Naive thymus-derived CD4-positive, alpha-beta T cell (primary cell): ENCODE measurements around the gene DCHS1. TPM values are rescaled to one million over a fixed set of nuclear protein-coding genes. Genes with fewer than 3 reads are reported as not detected.
"Not testable (repeated sequence)": the region's sequence is repeated elsewhere in the genome, so short reads cannot be mapped to it uniquely, and the experiment has no call there.

Experiments
- ATAC-seq: fragments of 150-1000 bp; cut with Tn5 transposase; 2 replicates; pipeline ENCODE4 v1.10.0; 2021; ENCODE audit warnings: mild to moderate bottlenecking, moderate library complexity
- CTCF ChIA-PET: fragments of 350-600 bp; sonication (Branson Sonifier 250); formaldehyde crosslinking; loops from one replicate; lab custom pipeline; 2021; ENCODE audit warnings: antibody characterized with exemption; lab: Charles Lee
- POLR2A ChIA-PET: fragments of 350-600 bp; sonication (Branson Sonifier 250); formaldehyde crosslinking; loops from one replicate; lab custom pipeline; 2021; ENCODE audit warnings: antibody characterized with exemption, inconsistent platforms; lab: Charles Lee
- DNase-seq, 9 donors: peaks; one replicate each; pipeline versions ENCODE4 v3.0.0 to v3.0.0-alpha.2; 2020 to 2022; ENCODE audit warnings: mixed read lengths in 1 of 9
- H3K27ac ChIP-seq: one replicate; pipeline ENCODE4 v1.7.0; 2013; ENCODE audit warnings: mild to moderate bottlenecking, low read depth, low read length, moderate library complexity
- H3K27me3 ChIP-seq, 2 donors: one replicate each; pipeline ENCODE4 v1.7.0; 2013; ENCODE audit warnings: low read length in 2 of 2, mild to moderate bottlenecking in 2 of 2, moderate library complexity in 2 of 2; ENCODE audit not compliant: control insufficient read depth in 2 of 2, insufficient read depth in 2 of 2
- H3K36me3 ChIP-seq, 3 experiments: 1 replicate in 2 of 3; 2 replicates in 1 of 3; pipeline ENCODE4 v1.7.0; 2013; ENCODE audit warnings: low read length in 3 of 3, mild to moderate bottlenecking in 3 of 3, moderate library complexity in 1 of 3; ENCODE audit not compliant: insufficient read depth in 3 of 3, control insufficient read depth in 2 of 3
- H3K4me1 ChIP-seq, 2 donors: one replicate each; pipeline ENCODE4 v1.7.0; 2013; ENCODE audit warnings: low read length in 2 of 2, mild to moderate bottlenecking in 2 of 2, moderate library complexity in 1 of 2; ENCODE audit not compliant: control insufficient read depth in 2 of 2, insufficient read depth in 2 of 2
- H3K4me3 ChIP-seq: 2 replicates; pipeline ENCODE4 v1.7.0; 2013; ENCODE audit warnings: mild to moderate bottlenecking, low read length
- H3K9me3 ChIP-seq, 3 experiments: 1 replicate in 2 of 3; 2 replicates in 1 of 3; pipeline ENCODE4 v1.7.0; 2013; ENCODE audit warnings: low read length in 3 of 3; ENCODE audit not compliant: control insufficient read depth in 2 of 3
- H3K27ac Mint-ChIP-seq, 9 donors: one replicate each; pipeline ENCODE4 v1.8.0; 2020 to 2022; ENCODE audit warnings: mixed read lengths in 9 of 9, mild to moderate bottlenecking in 8 of 9, moderate library complexity in 5 of 9, inconsistent platforms in 2 of 9
- H3K27me3 Mint-ChIP-seq, 5 donors: one replicate each; pipeline ENCODE4 v1.8.0; 2021 to 2022; ENCODE audit warnings: mixed read lengths in 5 of 5, mild to moderate bottlenecking in 1 of 5
- H3K36me3 Mint-ChIP-seq, 5 donors: one replicate each; pipeline ENCODE4 v1.8.0; 2020 to 2022; ENCODE audit warnings: mixed read lengths in 5 of 5, mild to moderate bottlenecking in 3 of 5, inconsistent platforms in 1 of 5
- H3K4me1 Mint-ChIP-seq, 7 donors: one replicate each; pipeline ENCODE4 v1.8.0; 2020 to 2022; ENCODE audit warnings: mixed read lengths in 7 of 7, mild to moderate bottlenecking in 3 of 7, inconsistent platforms in 1 of 7
- H3K4me3 Mint-ChIP-seq, 10 donors: one replicate each; pipeline ENCODE4 v1.8.0; 2020 to 2022; ENCODE audit warnings: mild to moderate bottlenecking in 10 of 10, mixed read lengths in 10 of 10, moderate library complexity in 6 of 10, inconsistent platforms in 2 of 10
- H3K9me3 Mint-ChIP-seq, 11 donors: one replicate each; pipeline ENCODE4 v1.8.0; 2020 to 2022; ENCODE audit warnings: mixed read lengths in 11 of 11, mild to moderate bottlenecking in 4 of 11, inconsistent platforms in 1 of 11, moderate library complexity in 1 of 11
- intact Hi-C, 2 donors: fragments of 100-400 bp; cut with micrococcal nuclease; formaldehyde crosslinking; loops; one replicate each; pipeline ENCODE4 v1.15.1; 2023
- polyA plus RNA-seq, 2 donors: library from polyadenylated mRNA; unstranded; fragments of 300-500 nt; fragmentation: Illumina TruSeq; gene quantifications; one replicate each; pipeline ENCODE4 v1.2.3, GENCODE V29; 2021
- total RNA-seq, 6 experiments: library from RNA in 5 of 6; stranded (reverse) in 5 of 6; gene quantifications; 1 replicate in 5 of 6; 2 replicates in 1 of 6; pipeline ENCODE4 v1.2.3 and lab custom pipeline; 2021 to 2026

The DCHS1 gene
- total and polyA plus RNA-seq, 7 experiments from 2014 or later = 0.48 to 12.5 (median 9.7) TPM

DNA sequence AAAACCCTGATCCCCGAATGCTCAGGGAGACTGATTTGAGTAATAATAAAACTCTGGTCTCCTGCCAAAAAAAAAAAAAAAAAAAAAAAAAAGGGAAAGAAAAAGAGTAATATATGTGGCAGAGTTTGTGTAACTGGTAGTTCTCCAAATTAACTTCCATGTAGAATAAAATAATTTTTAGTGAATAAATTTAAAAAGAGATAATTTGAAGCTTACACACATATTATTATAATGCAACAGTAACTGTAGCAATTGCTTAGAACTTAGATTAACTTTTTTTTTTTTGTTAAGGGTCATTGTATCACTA is 38.6 kb upstream of the DCHS1 start:
- no peaks in the 10 kb centered on the region for H3K27me3 ChIP-seq
- H3K27me3 Mint-ChIP-seq = no peaks in the 10 kb centered on the region
- CTCF ChIA-PET = interaction anchor here (0.6 to 1.6 kb wide), 7 partner anchors 11 to 98 kb away, joined by 3 to 10 read pairs (median 3); partner anchors contain the start of gene MRPL17
- POLR2A ChIA-PET = interaction anchor here (0.6 to 1.0 kb wide), 5 partner anchors 47 to 304 kb away, joined by 3 read pairs; no protein-coding TSS in a partner anchor
- H3K9me3 Mint-ChIP-seq = peaks cover 0 to 2% (median 0%) of the 10 kb centered on the region in 11 donors
- H3K27ac Mint-ChIP-seq = peak overlapping the region in 6 of 9 donors; percentile 6 to 86 (median 55)
- no peaks in the 10 kb centered on the region for H3K9me3 ChIP-seq
- ATAC-seq (no peak), DNase-seq (no peak)
- H3K4me1 Mint-ChIP-seq = peaks cover 11 to 34% (median 20%) of the 10 kb centered on the region in 7 donors
- no peaks in the 10 kb centered on the region for H3K36me3 ChIP-seq
- intact Hi-C loops = no loop called here
- peak overlapping the region in 2 of 10 donors; percentile 22 to 52 for H3K4me3 Mint-ChIP-seq
- H3K4me3 ChIP-seq = no peak overlapping the region
- peaks cover 0 to 9% of the 10 kb centered on the region in 2 donors for H3K4me1 ChIP-seq
- no peak overlapping the region for H3K27ac ChIP-seq
- peaks cover 0 to 13% (median 3%) of the 10 kb centered on the region in 5 donors for H3K36me3 Mint-ChIP-seq

GRCh38 chr11:6693342-6694228 is 38.0 kb upstream of the DCHS1 start:
- Mint-ChIP-seq H3K4me1 (peaks cover 11 to 34% (median 20%) of the 10 kb centered on the region in 7 donors), H3K27ac (peak overlapping the region; percentile 6 to 86 (median 65)), H3K4me3 (peak overlapping the region in 2 of 10 donors; percentile 22 to 52), H3K36me3 (peaks cover 0 to 14% (median 3%) of the 10 kb centered on the region in 5 donors), H3K9me3 (peaks cover 0 to 2% (median 0%) of the 10 kb centered on the region in 11 donors), H3K27me3 (no peaks in the 10 kb centered on the region)
- intact Hi-C loops = no loop called here
- Histone ChIP-seq H3K4me1 (peaks cover 0 to 9% of the 10 kb centered on the region in 2 donors), H3K4me3 (no peak overlapping the region), H3K9me3 (no peaks in the 10 kb centered on the region), H3K27me3 (no peaks in the 10 kb centered on the region), H3K27ac (no peak overlapping the region), H3K36me3 (no peaks in the 10 kb centered on the region)
- ChIA-PET POLR2A (interaction anchor here (0.6 to 1.0 kb wide), 5 partner anchors 48 to 304 kb away, joined by 3 read pairs; no protein-coding TSS in a partner anchor), CTCF (interaction anchor here (0.6 to 1.6 kb wide), 7 partner anchors 10 to 98 kb away, joined by 3 to 10 read pairs (median 3); partner anchors contain the start of gene MRPL17)
- DNase-seq (peak in 5 of 9 donors; percentile 19 to 52 (median 33)), ATAC-seq (peak; percentile 47)

- Mint-ChIP-seq H3K4me3 (no peak overlapping the region), H3K4me1 (peaks cover 11 to 34% (median 20%) of the 10 kb centered on the region in 7 donors), H3K9me3 (peaks cover 0 to 2% (median 0%) of the 10 kb centered on the region in 11 donors), H3K27me3 (no peaks in the 10 kb centered on the region), H3K36me3 (peaks cover 0 to 11% (median 0%) of the 10 kb centered on the region in 5 donors), H3K27ac (no peak overlapping the region)
- Histone ChIP-seq H3K27me3 (no peaks in the 10 kb centered on the region), H3K4me1 (peaks cover 0 to 9% of the 10 kb centered on the region in 2 donors), H3K4me3 (no peak overlapping the region), H3K27ac (no peak overlapping the region), H3K9me3 (no peaks in the 10 kb centered on the region), H3K36me3 (no peaks in the 10 kb centered on the region)
- POLR2A ChIA-PET = interaction anchor here (0.7 kb wide), 1 partner anchor 13 kb away, joined by 3 read pairs; no protein-coding TSS in a partner anchor
- intact Hi-C loops = no loop called here
- CTCF ChIA-PET = no interaction called here
- no peak for DNase-seq
- no peak for ATAC-seq
These were observed 36.5 kb upstream of the DCHS1 start for GRCh38 chr11:6692128-6692527.

GRCh38 chr11:6690431-6691132 is 35.0 kb upstream of the DCHS1 start:
- ATAC-seq, POLR2A ChIA-PET, H3K4me1 ChIP-seq: not testable (repeated sequence)

DNA sequence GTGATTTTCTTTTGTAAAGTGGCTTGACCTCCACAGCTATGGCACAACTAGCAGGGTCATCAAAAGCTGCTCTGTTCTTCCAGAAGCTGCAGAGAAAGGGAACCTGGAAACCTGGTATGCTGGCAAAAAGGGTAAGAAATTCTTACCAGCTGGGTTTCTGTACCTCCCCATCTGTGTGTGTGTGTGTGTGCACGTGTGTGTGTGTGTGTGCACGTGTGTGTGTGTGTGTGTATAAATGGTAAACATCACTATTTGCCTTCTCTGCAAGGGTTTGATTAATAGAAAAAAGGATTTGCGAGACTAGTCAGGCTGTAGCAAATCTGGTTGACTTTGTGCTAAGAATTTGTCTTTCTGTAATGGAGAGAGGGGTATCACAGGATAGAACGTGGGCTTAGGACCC is 32.3 kb upstream of the DCHS1 start:
- ChIA-PET CTCF (interaction anchor here (1.3 to 1.8 kb wide), 3 partner anchors 18 to 157 kb away, joined by 5 to 8 read pairs (median 7); no protein-coding TSS in a partner anchor), POLR2A (interaction anchor here (0.6 kb wide), 1 partner anchor 34 kb away, joined by 4 read pairs; no protein-coding TSS in a partner anchor)
- H3K27ac Mint-ChIP-seq = peak overlapping the region in 1 of 9 donors; percentile 45
- H3K9me3 ChIP-seq = no peaks in the 10 kb centered on the region
- DNase-seq (no peak), ATAC-seq (no peak)
- H3K9me3 Mint-ChIP-seq = peaks cover 0 to 5% (median 0%) of the 10 kb centered on the region in 11 donors
- no peak overlapping the region for H3K4me3 Mint-ChIP-seq
- H3K27ac ChIP-seq = no peak overlapping the region
- peaks cover 0 to 24% (median 13%) of the 10 kb centered on the region in 7 donors for H3K4me1 Mint-ChIP-seq
- intact Hi-C loops = no loop called here
- peaks cover 0 to 3% (median 0%) of the 10 kb centered on the region in 5 donors for H3K27me3 Mint-ChIP-seq
- H3K36me3 ChIP-seq = no peaks in the 10 kb centered on the region
- H3K4me1 ChIP-seq = peaks cover 0 to 3% of the 10 kb centered on the region in 2 donors
- H3K27me3 ChIP-seq = no peaks in the 10 kb centered on the region
- H3K36me3 Mint-ChIP-seq = peaks cover 0 to 13% (median 0%) of the 10 kb centered on the region in 5 donors
- no peak overlapping the region for H3K4me3 ChIP-seq

More at GRCh38 chr11:6690431-6691132, 35.0 kb upstream of the DCHS1 start:
- H3K27me3 Mint-ChIP-seq, H3K4me3 Mint-ChIP-seq, H3K27me3 ChIP-seq, intact Hi-C loops, DNase-seq, H3K36me3 ChIP-seq, H3K9me3 ChIP-seq, H3K27ac ChIP-seq, H3K9me3 Mint-ChIP-seq, H3K4me3 ChIP-seq: not testable (repeated sequence)
- CTCF ChIA-PET = interaction anchor here (1.1 kb wide), 1 partner anchor 68 kb away, joined by 3 read pairs; no protein-coding TSS in a partner anchor
- H3K4me1 Mint-ChIP-seq = peaks cover 11 to 28% (median 16%) of the 10 kb centered on the region in 7 donors
- peak overlapping the region in 1 of 9 donors; percentile 41 for H3K27ac Mint-ChIP-seq
- H3K36me3 Mint-ChIP-seq = peaks cover 0 to 11% (median 0%) of the 10 kb centered on the region in 5 donors

GRCh38 chr11:6686006-6686405 is 30.4 kb upstream of the DCHS1 start:
- H3K4me3 Mint-ChIP-seq = peak overlapping the region in 1 of 10 donors; percentile 45
- H3K4me1 Mint-ChIP-seq = peaks cover 12 to 38% (median 23%) of the 10 kb centered on the region in 7 donors

More at GRCh38 chr11:6686006-6686405, 30.4 kb upstream of the DCHS1 start:
- Histone ChIP-seq H3K27ac (no peak overlapping the region), H3K4me3 (no peak overlapping the region), H3K36me3 (peaks cover 0 to 2% (median 0%) of the 10 kb centered on the region in 3 experiments), H3K4me1 (peaks cover 7 to 10% of the 10 kb centered on the region in 2 donors), H3K9me3 (no peaks in the 10 kb centered on the region), H3K27me3 (no peaks in the 10 kb centered on the region)
- CTCF ChIA-PET = interaction anchor here (1.8 kb wide), 1 partner anchor 155 kb away, joined by 7 read pairs; no protein-coding TSS in a partner anchor
- DNase-seq (no peak), ATAC-seq (no peak)
- intact Hi-C loops = no loop called here
- Mint-ChIP-seq H3K27ac (peak overlapping the region in 2 of 9 donors; percentile 44 to 75), H3K27me3 (peaks cover 0 to 3% (median 0%) of the 10 kb centered on the region in 5 donors), H3K9me3 (peaks cover 0 to 5% (median 0%) of the 10 kb centered on the region in 11 donors), H3K36me3 (peaks cover 0 to 22% (median 7%) of the 10 kb centered on the region in 5 donors)
- POLR2A ChIA-PET = interaction anchor here (0.6 to 1.5 kb wide), 6 partner anchors 14 to 155 kb away, joined by 3 to 8 read pairs (median 3); partner anchors contain the start of genes ILK, RRP8 and TAF10
